SHP77 (cell line): ENCODE measurements around the gene LEMD1.
"Not testable (repeated sequence)": the region's sequence is repeated elsewhere in the genome, so short reads cannot be mapped to it uniquely, and the experiment has no call there.

Source experiments
- DNase-seq, 2 experiments: peaks; one replicate each; lab custom pipeline; 2025; lab: John Stamatoyannopoulos, UW

The LEMD1 gene

DNA sequence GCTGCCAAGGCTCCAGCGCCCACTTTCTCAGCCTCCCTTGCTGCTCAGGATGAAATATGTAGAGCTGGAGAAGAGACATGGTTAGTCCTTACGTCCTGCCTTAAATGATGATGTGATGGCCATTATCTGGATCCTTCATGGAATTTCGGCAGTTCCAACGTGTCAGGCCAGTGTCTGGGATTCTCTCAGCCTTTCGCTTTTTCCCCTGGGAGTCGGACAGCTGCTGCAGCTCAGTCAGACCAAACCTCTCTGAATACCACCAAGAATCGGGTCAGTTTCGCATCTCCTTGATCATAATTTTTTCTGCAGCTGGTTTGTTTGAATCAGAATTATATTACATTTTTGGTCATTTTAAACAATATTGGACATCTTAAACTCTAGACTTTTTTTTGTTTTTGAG is 42.8 kb downstream of the LEMD1 start:
- DNase-seq: no peak

DNA sequence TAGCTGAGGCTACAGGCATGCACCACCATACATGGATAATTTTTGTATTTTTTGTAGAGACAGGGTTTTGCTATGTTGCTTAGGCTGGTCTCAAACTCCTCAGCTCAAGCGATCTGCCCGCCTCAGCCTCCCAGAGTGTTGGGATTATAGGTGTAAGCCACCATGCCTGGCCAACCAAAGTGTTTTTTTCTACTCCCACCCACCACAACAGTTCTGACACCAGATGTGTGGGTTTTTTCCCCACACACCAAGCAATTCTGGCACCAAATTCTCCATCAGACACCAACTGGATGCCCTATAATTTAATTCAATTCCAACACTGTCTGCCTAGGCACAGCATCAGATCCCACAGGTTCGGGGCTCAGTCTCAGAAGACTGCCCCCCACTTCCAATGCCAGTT is 44.5 kb downstream of the LEMD1 start:
- no peak for DNase-seq

GRCh38 chr1:205376739-205377138 is 45.1 kb downstream of the LEMD1 start:
- DNase-seq: no peak

GRCh38 chr1:205375835-205376545 is 45.9 kb downstream of the LEMD1 start:
- DNase-seq: peak; percentile 60 to 73

GRCh38 chr1:205374210-205375078 is 47.4 kb downstream of the LEMD1 start:
- no peak for DNase-seq

- no peak for DNase-seq
Observed at GRCh38 chr1:205373798-205374175, 48.1 kb downstream of the LEMD1 start.

DNA sequence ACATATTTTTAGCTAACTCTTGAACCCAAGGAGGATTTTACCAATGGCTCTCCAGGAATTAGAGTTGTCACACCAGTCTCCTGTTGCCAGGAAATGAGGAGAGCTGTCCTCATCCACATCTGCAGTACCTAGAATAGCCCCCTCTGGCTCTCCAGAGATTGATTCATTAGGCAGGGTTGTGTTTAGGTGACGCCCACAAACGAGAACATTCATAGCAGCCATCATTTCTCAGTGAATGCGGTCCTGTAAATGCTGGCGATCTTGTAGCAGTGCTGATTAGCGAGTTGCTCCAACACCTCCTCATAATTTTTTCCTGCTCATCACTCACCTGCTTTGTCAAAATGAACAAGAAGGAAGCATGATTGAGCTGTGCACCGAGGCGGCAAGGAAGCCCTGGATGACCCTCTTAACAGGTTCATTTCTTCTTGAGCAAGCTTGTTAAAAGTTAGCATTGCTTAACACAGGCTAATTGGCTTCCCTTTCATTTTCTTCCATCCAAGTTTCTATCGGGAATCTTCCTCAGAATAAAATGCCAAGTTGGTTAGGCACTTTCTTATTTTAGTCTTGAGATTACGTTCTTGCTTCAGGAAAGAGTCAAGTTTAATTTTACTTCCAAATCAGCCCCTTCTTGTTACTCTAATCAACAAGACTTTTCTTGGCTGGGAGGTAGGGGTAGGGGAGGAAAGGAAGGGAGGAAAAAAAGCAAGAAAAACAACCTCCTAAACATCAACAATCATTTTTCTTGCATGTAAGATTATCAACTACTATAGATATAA is 48.6 kb downstream of the LEMD1 start:
- DNase-seq: peak; percentile 40 to 56

GRCh38 chr1:205371871-205372660 is 49.8 kb downstream of the LEMD1 start:
- no peak for DNase-seq

DNA sequence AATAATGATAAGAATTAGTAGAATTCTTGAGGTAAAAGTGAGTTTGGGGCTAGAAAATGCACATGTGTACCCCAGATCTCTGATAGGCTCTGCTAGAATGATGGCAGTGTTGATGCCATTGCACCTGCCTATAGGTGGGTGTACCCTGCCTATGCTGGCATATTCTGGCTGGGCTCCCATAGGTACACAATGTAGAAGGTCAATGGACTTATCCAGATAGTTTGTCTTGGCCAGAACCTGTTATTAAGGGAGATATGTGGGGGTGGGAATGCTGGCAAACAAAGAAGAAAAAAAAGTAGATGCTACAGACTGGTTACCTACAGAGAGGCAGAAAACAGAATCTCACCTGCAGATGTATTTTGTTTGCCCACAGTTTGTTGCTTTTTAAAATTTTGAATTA is 51.1 kb downstream of the LEMD1 start:
- peak in 1 of 2 experiments; percentile 27 for DNase-seq

DNA sequence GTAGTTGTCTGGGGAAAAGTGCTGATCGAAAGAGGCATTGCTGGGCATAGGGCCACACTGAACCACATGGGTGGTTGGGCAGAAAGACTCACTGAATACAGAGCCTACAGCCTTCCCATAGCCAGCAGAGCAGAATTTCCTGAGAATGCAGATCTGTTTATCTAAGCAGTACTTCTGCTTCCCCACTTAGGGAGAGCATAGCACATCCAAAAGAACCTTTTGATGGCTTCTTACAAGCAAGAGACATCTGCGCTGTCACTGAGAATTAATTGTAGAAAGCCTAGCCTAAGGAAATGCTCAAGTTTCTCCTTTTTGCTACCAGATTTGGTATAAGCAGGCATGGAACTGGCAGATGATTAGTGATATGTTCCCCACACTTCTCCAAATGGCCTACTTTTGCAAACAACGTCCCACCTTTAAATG is 52.1 kb downstream of the LEMD1 start:
- no peak for DNase-seq

GRCh38 chr1:205368478-205368877 is 53.4 kb downstream of the LEMD1 start:
- DNase-seq: no peak

DNA sequence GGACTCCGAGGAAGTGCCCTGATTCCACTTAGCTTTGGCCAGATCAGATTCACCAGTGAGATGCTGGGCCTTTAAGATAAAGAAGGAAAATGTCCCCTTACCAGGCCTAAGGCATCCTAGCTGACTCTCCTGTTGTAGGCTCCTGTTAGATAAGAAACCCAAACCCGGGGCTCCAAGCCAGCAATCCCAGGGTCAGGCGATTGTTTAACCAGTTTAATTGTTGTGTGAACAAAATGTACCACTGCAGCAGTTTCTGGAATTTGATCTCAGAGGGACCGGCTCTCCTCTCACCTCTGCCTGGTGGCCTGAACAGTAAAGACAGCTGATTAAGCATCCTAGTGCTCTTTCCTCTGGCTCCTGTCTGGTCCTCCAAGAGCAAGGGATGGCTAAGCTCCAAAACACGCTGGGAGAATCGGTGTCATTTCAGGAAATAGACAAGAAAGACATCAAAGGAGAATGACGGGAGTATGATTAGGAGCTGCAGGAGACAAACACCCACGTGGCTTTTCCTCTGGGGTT is 55.9 kb downstream of the LEMD1 start:
- DNase-seq: peak; percentile 35 to 44

GRCh38 chr1:205365086-205365485 is 56.8 kb downstream of the LEMD1 start:
- DNase-seq: not testable (repeated sequence)

DNA sequence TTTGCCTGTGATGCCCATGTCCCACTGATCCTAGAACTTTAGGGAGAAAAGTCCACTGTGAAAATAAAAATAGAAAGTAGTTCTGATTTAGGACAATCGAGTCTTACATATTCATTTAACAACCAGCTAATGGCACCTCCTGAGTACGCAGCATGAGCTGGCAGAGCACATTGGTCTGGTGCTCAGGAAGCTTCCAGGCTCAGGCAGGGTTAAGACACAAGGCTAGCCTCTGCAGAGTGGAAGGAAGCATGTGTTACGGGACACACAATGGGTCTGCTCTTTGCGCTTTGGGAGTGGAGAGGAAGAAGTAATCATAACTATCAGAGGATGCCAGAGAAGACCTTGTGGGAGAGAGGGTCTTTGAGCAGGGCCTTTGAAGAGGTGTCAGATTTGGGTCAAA is 61.0 kb downstream of the LEMD1 start:
- DNase-seq: no peak

DNA sequence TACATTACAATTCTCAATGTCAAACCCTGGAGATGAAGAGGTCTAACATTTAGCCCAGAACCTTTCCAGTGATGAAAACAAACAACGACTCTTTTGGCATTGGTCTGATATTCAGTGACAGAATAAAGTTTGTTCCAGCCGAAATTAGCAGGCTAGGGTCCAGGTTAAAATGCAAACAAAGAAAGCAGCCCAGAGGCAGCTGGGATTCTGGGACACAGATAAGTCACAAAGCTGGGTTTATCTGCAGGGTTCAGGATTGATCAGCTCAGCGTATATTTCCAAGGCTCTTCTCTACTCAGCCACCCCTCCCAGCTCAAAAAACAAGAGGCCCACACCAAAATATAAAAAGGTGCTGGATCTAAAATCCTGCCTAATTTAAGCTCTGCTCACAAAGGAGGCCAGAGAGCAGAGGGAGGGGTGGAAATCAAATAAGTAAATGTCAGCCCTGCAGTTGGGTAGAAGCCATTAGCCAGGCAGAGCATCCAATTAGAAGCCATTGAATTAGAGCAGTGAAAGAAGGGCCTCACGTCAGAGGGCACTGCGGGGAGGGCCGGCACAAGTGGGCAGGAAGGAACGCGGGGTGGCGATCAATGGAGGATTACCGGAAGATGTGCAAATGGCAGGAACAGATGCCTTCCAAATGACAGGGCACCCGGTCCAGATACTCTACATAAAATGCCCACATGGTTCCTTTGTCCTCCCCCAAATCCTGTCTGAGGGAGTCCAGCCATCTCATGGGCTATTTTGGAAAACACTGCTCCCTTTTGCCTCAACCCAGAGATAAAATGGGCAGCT is 61.9 kb downstream of the LEMD1 start:
- DNase-seq: peak; percentile 56 to 74

GRCh38 chr1:205358579-205358978 is 63.3 kb downstream of the LEMD1 start:
- no peak for DNase-seq

DNA sequence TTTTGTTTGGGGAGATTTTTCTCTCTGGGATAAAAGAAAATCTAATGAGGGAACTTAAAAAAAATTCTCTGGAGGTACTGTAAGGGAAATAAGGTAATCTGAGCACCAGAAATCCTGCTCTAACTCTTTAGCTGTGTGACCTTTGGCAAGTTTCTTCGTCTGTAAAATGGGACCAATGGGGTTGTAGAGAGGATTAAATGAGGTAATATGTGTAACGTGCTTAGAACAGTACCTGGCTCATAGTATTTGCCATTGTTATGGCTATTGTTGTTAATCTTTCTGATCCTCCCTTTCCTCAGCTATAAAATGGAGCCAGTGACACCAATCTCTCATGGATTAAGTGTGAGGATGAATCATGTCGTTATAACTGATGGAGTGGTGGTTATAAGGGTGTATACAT is 64.3 kb downstream of the LEMD1 start:
- no peak for DNase-seq

- DNase-seq: no peak
Observed at GRCh38 chr1:205356440-205357139, 65.3 kb downstream of the LEMD1 start, which contains the start of gene KLHDC8A. Gene KLHDC8A (minus strand): TSS chr1:205356922. CDS start chr1:205343604, 13,318 bp downstream.

- no peak for DNase-seq
Observed at GRCh38 chr1:205355075-205355453, 66.8 kb downstream of the LEMD1 start.
